Heart right ventricle (tissue), 16 donors: Measurements from ENCODE around the gene BBIP1. TPM values are rescaled to one million over a fixed set of nuclear protein-coding genes. Genes with fewer than 3 reads are reported as not detected.

ENCODE experiments used
- ATAC-seq, 8 donors: fragments of 200-7000 bp; cut with Tn5 transposase; one replicate each; pipeline ENCODE4 v1.9.1; 2020; ENCODE audit warnings: mild to moderate bottlenecking in 8 of 8, moderate library complexity in 8 of 8, moderate number of reproducible peaks in 1 of 8
- DNase-seq, 2 donors: peaks; one replicate each; pipeline ENCODE4 v3.0.0-alpha.2; 2020
- H3K27ac ChIP-seq, 10 donors: fragments of 200-600 bp; sonication (generic) in 2 of 10; one replicate each; pipeline versions ENCODE4 v1.5.0 to v1.8.0; 2020 to 2022; ENCODE audit warnings: mild to moderate bottlenecking in 3 of 10
- H3K27me3 ChIP-seq, 7 donors: fragments of 200-600 bp; one replicate each; pipeline ENCODE4 v1.8.0; 2021 to 2022; ENCODE audit warnings: mild to moderate bottlenecking in 2 of 7
- H3K36me3 ChIP-seq, 9 donors: fragments of 200-600 bp; sonication (generic) in 1 of 9; one replicate each; pipeline versions ENCODE4 v1.5.0 to v1.8.0; 2020 to 2022; ENCODE audit warnings: mild to moderate bottlenecking in 2 of 9
- H3K4me1 ChIP-seq, 9 donors: fragments of 200-600 bp; sonication (generic) in 1 of 9; one replicate each; pipeline versions ENCODE4 v1.5.0 to v1.8.0; 2020 to 2022; ENCODE audit warnings: mild to moderate bottlenecking in 4 of 9
- H3K4me3 ChIP-seq, 10 donors: fragments of 200-600 bp; sonication (generic) in 2 of 10; one replicate each; pipeline versions ENCODE4 v1.5.0 to v1.8.0; 2020 to 2022; ENCODE audit warnings: mild to moderate bottlenecking in 7 of 10, moderate library complexity in 2 of 10
- H3K9me3 ChIP-seq, 11 donors: fragments of 200-600 bp in 10 of 11; sonication (generic) in 2 of 11; one replicate each; pipeline versions ENCODE4 v1.5.0 to v1.8.0; 2013 to 2022; ENCODE audit warnings: mild to moderate bottlenecking in 2 of 11, control low read depth in 1 of 11, moderate library complexity in 1 of 11
- CTCF ChIP-seq, 9 donors: fragments of 200-600 bp; sonication (generic) in 2 of 9; IDR thresholded peaks; one replicate each; pipeline versions ENCODE4 v1.5.0 to v1.8.0; 2021 to 2022; ENCODE audit warnings: antibody characterized with exemption in 9 of 9, mild to moderate bottlenecking in 5 of 9, moderate library complexity in 1 of 9
- WGBS, 2 donors: extraction: QIAGEN DNeasy Blood & Tissue Kit; methylation state at CpG; one replicate each; pipeline ENCODE4 v1.1.7; 2013; ENCODE audit warnings: inconsistent platforms in 1 of 2; 5-methylcytosine and 5-hydroxymethylcytosine counted together
- intact Hi-C, 10 donors: fragments of 100-400 bp; cut with DNase I; formaldehyde crosslinking; loops; one replicate each; pipeline versions ENCODE4 v1.11.1 to v1.14.2; 2022
- polyA plus RNA-seq, 2 donors: library from polyadenylated mRNA; stranded (reverse); fragments of 200-250 nt; gene quantifications; one replicate each; pipeline ENCODE4 v1.2.3, GENCODE V29; 2013
- total RNA-seq, 10 donors: library from RNA; stranded (reverse); fragmentation: NEBNext Ultra II Directional in 3 of 10; extraction: Animal tissue kit (Norgen Biotek cat#: 25700) in 3 of 10; gene quantifications; one replicate each; pipeline versions ENCODE4 v1.2.1 to v1.2.4, GENCODE V29; 2021 to 2023
- donor health status: Arrhythmogenic right ventricular cardiomyopathy.
- donor health status: ischemic (EF 13 %, LVEDD 7.1; RV severe dilation, severe dysfunction).
- donor health status: healthy with polysubstance abuse.
- donor health status: DM: no; HTN: yes; CAD: no.
- donor health status: DM: no; HTN: no; CAD: no.
- donor health status: ischemic (EF 25% LVEDD 6.9; RV normal size, moderate dysfunction).
- donor health status: ischemic (EF 25% LVEDD 5.7; RV mildly dilated, moderate dysfunction).
- donor health status: healthy.
- donor health status: DM: yes; HTN: yes; CAD: no.
- donor health status: Ischemic cardiomyopathy.
- donor health status: ischemic (EF 35%, LVEDD 5.7; RV mildly dilated, moderate dysfunction).
- donor health status: nonischemic (EF 11% LVEDD 7.7; RV severe dilation, severe dysfunction).
- donor health status: DM: yes; HTN: yes; CAD: no.
- donor health status: PGD.
- donor health status: ischemic (EF 29% LVEDD 5.4; RV normal size, mild dysfunction).
- donor health status: nonischemic (EF 23%, LVEDD 6.1; RV moderate dilation, normal function).

The BBIP1 gene
- total and polyA plus RNA-seq, 12 donors: 16.6 to 32.0 (median 24.6) TPM

- H3K4me3 ChIP-seq: no peak overlapping the region
- peaks cover 4 to 18% (median 12%) of the 10 kb centered on the region in 9 donors for H3K4me1 ChIP-seq
- TF ChIP-seq CTCF (IDR thresholded peaks at IDR 0.05): no peak
- no peaks in the 10 kb centered on the region for H3K9me3 ChIP-seq
- WGBS, 2 donors: 84 to 86% methylated on average over 2 of the region's 2 CpGs
- H3K27me3 ChIP-seq: no peaks in the 10 kb centered on the region
- no peak overlapping the region for H3K27ac ChIP-seq
- H3K36me3 ChIP-seq: peaks cover 0 to 28% (median 0%) of the 10 kb centered on the region in 9 donors
- DNase-seq (no peak), ATAC-seq (no peak)
- intact Hi-C loops: loop anchor here in 2 of 10 donors (10.0 kb wide), 2 partner anchors 420 to 910 kb away; partner anchors contain the start of genes ADD3 (in 1 of the 2) and DUSP5 (in 1 of the 2)
Observed at GRCh38 chr10:110914431-110914830, 4.5 kb downstream of the BBIP1 start.

- no peak for ATAC-seq
- 78 to 87% methylated on average over 3 of the region's 3 CpGs for WGBS, 2 donors
- no peak overlapping the region for H3K27ac ChIP-seq
- H3K4me1 ChIP-seq: peaks cover 0 to 10% (median 5%) of the 10 kb centered on the region in 9 donors
- intact Hi-C loops: loop anchor here in 2 of 10 donors (10.0 kb wide), 2 partner anchors 418 to 908 kb away; partner anchors contain the start of genes ADD3 (in 1 of the 2) and DUSP5 (in 1 of the 2)
- H3K9me3 ChIP-seq: no peaks in the 10 kb centered on the region
- DNase-seq: no peak
- H3K36me3 ChIP-seq: peaks cover 0 to 32% (median 0%) of the 10 kb centered on the region in 9 donors
- H3K4me3 ChIP-seq: no peak overlapping the region
- H3K27me3 ChIP-seq: no peaks in the 10 kb centered on the region
- TF ChIP-seq CTCF (IDR thresholded peaks at IDR 0.05): no peak
Observed at GRCh38 chr10:110912374-110912773, 6.6 kb downstream of the BBIP1 start.

GRCh38 chr10:110910138-110910537 lies 8.8 kb downstream of the BBIP1 start:
- Histone ChIP-seq H3K27ac (no peak overlapping the region), H3K9me3 (no peaks in the 10 kb centered on the region), H3K27me3 (no peaks in the 10 kb centered on the region), H3K36me3 (peaks cover 0 to 32% (median 0%) of the 10 kb centered on the region in 9 donors), H3K4me1 (no peaks in the 10 kb centered on the region), H3K4me3 (no peak overlapping the region)
- ATAC-seq: no peak
- TF ChIP-seq CTCF (IDR thresholded peaks at IDR 0.05): no peak
- intact Hi-C loops: loop anchor here in 2 of 10 donors (10.0 kb wide), 2 partner anchors 415 to 905 kb away; partner anchors contain the start of genes ADD3 (in 1 of the 2) and DUSP5 (in 1 of the 2)
- DNase-seq: no peak
- WGBS, 2 donors: 89 to 93% methylated on average over 4 of the region's 4 CpGs

GRCh38 chr10:110903280-110904278 lies 15.4 kb downstream of the BBIP1 start:
- ATAC-seq: peak in 4 of 8 donors; percentile 21 to 39 (median 36)
- intact Hi-C loops: loop anchor here in 1 of 10 donors (10.0 kb wide), 1 partner anchor 329 kb away; no protein-coding TSS in a partner anchor
- 84 to 87% methylated on average over 3 of the region's 3 CpGs for WGBS, 2 donors

More at GRCh38 chr10:110903280-110904278, 15.4 kb downstream of the BBIP1 start:
- peaks cover 0 to 76% (median 14%) of the 10 kb centered on the region in 9 donors for H3K36me3 ChIP-seq
- peaks cover 0 to 11% (median 0%) of the 10 kb centered on the region in 9 donors for H3K4me1 ChIP-seq
- H3K4me3 ChIP-seq: no peak overlapping the region
- H3K9me3 ChIP-seq: no peaks in the 10 kb centered on the region
- H3K27me3 ChIP-seq: no peaks in the 10 kb centered on the region
- DNase-seq: no peak
- TF ChIP-seq CTCF (IDR thresholded peaks at IDR 0.05): no peak
- H3K27ac ChIP-seq: no peak overlapping the region
